HUDEP-2 (cell line): ENCODE data around the gene SSUH2.

Experiments used
- DNase-seq, 76 experiments: peaks; one replicate each; lab custom pipeline; 2025; ENCODE audit not compliant: unreplicated experiment in 76 of 76; lab: John Stamatoyannopoulos, UW

The SSUH2 gene

DNA sequence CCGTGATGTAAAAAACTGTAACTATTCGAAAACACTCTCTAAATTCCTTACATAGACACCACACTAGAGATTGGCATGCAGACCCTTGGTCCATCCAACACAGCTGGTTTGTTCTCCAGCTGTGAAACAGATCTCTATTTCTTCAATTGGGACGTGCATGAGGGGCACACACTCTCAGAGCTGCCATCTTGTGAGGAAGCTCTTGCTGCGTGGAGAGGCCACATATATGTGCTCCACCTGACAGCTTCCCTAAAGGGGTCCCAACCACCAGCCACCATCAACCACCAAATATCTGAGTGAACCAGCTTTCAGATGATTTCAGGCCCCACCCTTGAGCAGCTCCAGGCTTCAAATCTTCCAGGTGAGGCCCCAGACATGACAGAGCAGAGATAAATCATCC lies 25.6 kb downstream of the SSUH2 start:
- DNase-seq, result no peak

DNA sequence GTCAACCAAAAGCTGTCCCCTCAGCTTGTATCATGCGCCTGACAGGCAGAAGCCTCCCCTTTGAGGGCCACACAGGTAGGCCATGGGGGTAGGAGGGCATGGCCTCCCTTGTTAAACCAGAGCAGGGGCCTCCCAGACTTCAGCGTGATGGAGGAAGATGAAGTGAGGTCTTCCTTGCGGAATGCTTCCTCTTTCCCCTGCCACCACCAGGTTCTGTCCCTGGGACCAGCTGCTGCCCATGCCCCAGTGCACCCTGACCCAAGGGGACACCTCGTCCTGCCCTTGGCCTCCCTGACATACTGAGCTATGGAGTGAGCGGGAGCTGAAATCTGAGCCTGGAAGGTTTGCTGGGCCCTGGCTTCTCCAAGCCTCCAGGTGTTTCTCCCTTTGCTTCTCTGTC lies 26.7 kb downstream of the SSUH2 start:
- DNase-seq, result no peak

DNA sequence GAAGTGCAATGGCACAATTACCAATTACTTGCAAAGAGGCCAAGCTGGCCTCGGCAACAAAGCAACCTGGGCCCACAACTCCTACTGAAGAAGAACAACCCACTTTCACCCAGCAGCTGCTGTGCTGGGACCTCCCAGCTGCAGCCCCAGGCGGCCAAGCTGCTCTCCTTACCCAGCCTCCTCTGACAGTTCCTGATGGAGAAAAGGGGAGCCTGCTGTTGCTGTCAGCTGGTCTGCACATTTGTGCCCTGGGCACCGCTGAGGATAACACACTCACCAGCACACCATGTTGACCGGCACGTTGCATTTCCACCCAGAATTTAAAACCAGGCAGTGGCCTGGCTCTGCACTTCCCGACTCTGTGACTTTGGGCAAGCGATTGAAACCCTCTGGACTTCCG lies 33.6 kb downstream of the SSUH2 start:
- no peak for DNase-seq

GRCh38 chr3:8608791-8609467 lies 35.7 kb downstream of the SSUH2 start:
- DNase-seq, result no peak

DNA sequence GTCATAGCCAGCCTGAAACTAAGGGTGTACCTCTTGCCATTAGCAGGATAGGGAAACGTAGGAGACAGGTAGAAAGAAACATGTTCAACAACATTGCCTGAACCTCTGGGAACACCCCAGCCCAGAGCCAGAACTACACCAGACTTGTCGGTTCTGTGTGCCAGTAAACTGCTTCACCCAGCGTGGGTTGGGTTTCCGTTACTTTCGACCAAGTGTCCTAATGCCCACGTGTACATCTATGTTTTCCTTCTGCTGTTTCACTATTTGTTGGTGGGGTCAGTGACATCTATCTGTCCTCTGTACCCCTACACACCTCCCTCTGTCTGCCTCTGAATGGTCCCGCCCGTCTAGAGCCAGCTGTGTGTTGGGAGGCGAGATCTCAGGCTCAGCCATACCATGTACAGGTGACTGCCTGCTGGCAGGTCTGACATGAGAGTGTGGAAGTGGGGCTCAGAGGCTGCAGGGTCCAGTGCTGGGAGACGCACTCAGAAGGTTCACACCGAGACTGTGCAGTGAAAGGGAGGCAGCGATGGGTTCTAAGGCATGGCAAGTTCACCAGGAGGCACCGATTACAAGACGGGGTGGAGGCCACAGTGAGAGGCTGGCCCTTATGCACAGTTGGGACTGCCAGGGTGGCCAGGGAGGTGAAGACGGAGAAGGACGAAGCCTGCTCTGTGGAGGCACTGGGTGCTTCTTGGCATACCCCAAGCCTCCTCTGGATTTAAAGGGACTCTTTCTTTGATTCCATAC lies 36.4 kb downstream of the SSUH2 start:
- no peak for DNase-seq

DNA sequence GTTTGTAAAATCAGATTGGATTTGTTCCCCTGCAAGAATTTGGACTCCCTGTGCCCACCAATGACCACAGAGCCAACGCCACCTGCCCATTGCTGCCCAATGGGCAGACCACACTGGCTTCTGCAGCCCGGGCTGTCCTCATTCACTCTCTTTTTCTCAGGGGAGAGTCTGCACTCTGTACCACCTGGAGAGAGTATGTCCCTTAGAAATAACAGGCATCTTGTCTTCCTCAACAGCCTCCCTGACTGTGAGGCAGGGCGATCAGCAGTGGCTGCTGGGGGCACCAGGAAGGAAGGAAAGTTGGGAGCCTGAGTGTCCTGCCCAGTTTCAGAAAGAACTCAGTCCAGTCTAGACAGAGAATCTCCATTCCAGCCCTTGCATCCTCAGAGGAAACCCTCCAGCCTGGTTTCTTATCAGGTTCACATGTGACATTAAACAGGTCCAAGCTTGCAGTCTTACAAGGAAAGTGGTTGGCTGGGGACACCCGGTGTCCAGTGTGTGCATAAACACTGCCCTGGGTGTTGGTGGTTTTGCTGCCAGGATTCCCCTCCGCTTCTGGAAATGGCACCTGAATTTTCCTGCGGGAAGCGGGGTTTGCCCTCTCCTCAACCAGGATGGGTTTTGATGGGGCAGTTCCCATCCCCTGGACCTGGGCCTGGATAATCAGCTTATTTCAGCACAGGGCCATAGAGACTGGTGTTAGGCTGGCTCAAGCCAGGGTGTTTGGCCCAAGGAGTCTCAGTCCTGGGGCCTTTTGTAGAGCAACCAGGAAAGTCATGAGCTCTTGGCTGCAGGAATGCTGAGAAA lies 37.2 kb downstream of the SSUH2 start:
- peak in 57 of 76 experiments; percentile 1 to 76 (median 45) for DNase-seq

- no peak for DNase-seq
Measured at GRCh38 chr3:8606701-8607231, 37.8 kb downstream of the SSUH2 start.

GRCh38 chr3:8604988-8605387 lies 39.6 kb downstream of the SSUH2 start:
- no peak for DNase-seq

- DNase-seq, result no peak
Measured at GRCh38 chr3:8604006-8604405, 40.6 kb downstream of the SSUH2 start.

GRCh38 chr3:8603115-8603710 lies 41.4 kb downstream of the SSUH2 start:
- peak in 3 of 76 experiments; percentile 6 to 23 (median 8) for DNase-seq

- DNase-seq, result no peak
Measured at GRCh38 chr3:8600457-8600856, 44.1 kb downstream of the SSUH2 start.

- DNase-seq, result no peak
Measured at GRCh38 chr3:8599146-8599545, 45.5 kb downstream of the SSUH2 start.

GRCh38 chr3:8597219-8597853 lies 47.3 kb downstream of the SSUH2 start:
- peak in 23 of 76 experiments; percentile 2 to 65 (median 34) for DNase-seq

DNA sequence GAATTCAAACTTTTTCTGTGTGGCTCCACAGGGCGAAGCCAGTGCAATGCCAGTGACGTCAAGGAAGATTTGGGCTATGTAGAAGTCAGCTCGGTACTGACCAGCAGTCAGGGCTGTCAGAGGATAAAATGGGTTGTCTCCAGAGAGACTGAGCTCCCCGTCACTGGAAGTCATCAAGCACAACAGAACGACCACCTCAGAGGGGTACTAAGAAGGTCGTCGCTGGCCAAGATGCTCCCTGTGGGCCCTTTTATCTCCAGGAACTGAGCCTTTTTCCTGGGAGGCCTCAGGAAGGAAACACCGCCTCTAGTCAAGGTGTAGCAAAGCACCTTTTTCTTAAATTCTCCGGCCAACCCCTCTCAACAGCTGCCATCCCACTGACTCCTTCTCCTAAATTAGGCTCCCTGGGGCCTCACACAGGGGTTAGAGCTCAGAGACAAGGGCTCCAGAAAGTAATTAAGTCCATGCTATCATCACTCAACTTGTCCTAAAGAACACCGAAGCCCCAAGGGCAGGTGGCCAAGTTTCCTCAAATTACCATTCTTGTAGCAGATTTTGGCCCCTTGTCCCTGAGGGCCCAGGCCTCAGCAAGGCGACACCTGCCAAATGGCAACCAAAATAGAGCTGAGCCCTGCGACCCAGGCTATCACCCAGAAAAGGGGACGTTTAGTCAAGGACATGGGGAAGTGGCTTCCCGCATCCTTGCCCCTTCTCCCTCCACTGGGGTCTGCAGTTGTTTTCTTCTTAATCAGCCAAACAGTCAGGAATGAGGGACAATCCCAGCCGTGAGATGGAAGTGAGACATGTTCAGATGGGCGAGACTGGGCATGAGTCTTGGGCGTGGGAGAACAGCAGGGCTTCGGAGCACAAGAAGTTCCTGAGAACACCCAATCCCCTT lies 48.0 kb downstream of the SSUH2 start:
- no peak for DNase-seq

GRCh38 chr3:8595695-8596115 lies 48.9 kb downstream of the SSUH2 start:
- peak in 17 of 76 experiments; percentile 8 to 58 (median 29) for DNase-seq

DNA sequence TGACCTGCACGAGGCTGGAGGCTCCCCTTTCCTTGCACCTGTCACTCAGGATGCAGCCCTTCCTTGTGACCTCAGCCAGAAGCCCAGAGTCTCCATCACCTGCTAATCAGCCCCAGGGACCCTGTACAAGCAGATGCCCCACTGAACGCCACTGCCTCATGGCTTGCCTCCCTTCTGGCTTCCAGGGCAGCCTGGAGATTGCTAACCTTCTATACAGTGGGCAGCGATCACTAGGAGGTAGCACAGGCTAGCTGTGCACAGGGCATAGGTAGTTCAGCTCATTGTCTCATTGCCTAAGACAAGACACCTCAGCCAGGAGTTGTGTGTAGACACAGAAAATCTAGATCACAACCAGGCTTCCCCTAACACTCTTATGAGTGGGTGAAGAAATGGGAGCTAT lies 49.3 kb downstream of the SSUH2 start:
- no peak for DNase-seq

DNA sequence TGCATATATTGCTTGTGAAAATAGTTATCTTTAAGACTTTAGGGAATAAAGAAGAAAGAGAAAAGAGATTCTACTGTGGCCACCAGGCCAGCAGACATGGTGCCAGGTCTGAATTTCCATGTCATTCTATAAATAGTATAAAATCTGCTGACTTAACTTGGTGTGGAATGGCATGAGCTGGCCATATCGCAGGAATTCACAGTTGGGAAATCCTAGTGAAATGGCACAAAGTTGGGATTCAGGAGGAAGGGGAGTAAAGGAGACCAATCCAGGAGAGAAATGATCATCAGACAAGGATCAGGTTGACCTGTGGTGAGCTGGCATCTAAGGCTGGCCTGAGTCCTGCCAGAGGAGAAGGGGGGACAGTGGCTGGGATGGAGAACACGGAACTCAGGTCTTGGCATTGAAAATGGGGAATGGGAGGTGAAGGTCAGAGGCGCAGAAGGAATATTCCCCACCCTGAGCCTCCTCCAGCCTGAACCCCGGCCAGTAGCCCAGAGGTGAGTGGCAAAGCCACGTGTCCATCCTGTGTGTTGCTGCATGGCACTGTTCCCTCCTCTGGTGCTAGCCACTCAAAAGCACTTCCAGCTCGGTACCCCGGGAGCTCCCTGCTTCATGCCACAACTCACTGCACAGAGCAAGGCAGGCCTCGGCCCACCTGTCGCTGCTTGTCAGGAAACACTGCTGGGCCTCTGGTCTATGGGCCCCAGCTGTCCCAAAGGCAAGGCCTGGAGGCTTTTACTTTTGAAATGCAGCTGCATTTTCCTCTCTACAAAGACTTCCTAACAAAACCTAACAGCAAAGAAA lies 51.4 kb downstream of the SSUH2 start:
- no peak for DNase-seq

DNA sequence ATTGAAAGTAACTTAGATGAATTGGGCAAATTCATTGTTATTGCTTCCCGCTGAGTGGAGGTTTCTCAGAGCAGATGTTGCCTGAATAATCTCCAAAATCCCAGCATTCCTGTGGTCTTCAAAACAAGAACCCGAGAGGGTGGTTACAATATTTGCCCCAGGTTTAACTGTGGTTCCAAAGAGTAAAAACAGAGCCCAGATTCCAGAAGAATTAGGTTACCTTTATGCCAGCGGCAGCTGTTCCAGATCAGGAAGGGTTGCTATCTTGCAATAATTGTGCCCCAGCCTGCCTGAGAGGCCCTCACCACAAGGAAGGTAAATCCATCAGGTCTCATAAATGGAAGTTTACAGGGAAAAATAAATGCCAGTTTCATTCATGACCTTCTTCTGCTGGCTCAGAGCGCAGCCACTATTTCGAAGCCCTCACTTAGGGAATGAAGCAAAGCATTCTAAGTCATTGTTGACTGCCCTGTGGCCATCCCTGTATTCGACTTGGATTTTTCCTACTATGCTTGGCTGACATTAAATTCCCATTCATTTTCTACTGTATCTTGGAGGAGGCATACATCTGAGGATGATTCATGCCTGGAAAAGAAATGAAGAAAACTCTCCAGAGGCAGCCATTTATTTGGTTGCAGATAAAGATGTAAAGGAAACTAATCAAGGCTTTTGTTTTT lies 54.6 kb downstream of the SSUH2 start:
- DNase-seq, result no peak
